ENCODE results near the gene HECA.

- TF ChIP-seq CTCF (IDR thresholded peaks at IDR 0.05) (no peak), POLR2A (IDR thresholded peaks at IDR 0.05) (no peak)
Observed at GRCh38 chr6:139173172-139173571, 38.3 kb downstream of the HECA start.
